Breast epithelium (tissue), 4 donors: ENCODE data around the gene TTLL11. TPM values are rescaled to one million over a fixed set of nuclear protein-coding genes. Genes with fewer than 3 reads are reported as not detected.

ENCODE experiments used
- DNase-seq, 2 donors: peaks; one replicate each; pipeline ENCODE4 v3.0.0-alpha.2; 2019; ENCODE audit warnings: low spot score in 2 of 2
- H3K27ac ChIP-seq, 2 donors: fragments of 200-600 bp; sonication (generic) in 1 of 2; one replicate each; pipeline ENCODE4 v1.5.1; 2016 to 2019; ENCODE audit warnings: mild to moderate bottlenecking in 1 of 2
- H3K27me3 ChIP-seq, 2 donors: fragments of 200-600 bp; sonication (generic) in 1 of 2; one replicate each; pipeline versions ENCODE4 v1.5.1 to v1.6.0; 2017 to 2019; ENCODE audit warnings: control low read depth in 1 of 2, mild to moderate bottlenecking in 1 of 2
- H3K36me3 ChIP-seq: fragments of 200-600 bp; one replicate; pipeline ENCODE4 v1.5.1; 2019
- H3K4me1 ChIP-seq, 2 donors: fragments of 200-600 bp; sonication (generic); one replicate each; pipeline ENCODE4 v1.5.1; 2016 to 2019; ENCODE audit warnings: control low read depth in 1 of 2
- H3K4me3 ChIP-seq, 3 donors: fragments of 200-600 bp; sonication (generic); 1 replicate in 2 of 3; 2 replicates in 1 of 3; pipeline ENCODE4 v1.5.1; 2016 to 2019; ENCODE audit warnings: mild to moderate bottlenecking in 3 of 3, moderate library complexity in 2 of 3
- H3K9me3 ChIP-seq, 2 donors: fragments of 200-600 bp; sonication (generic) in 1 of 2; one replicate each; pipeline ENCODE4 v1.5.1; 2016 to 2019; ENCODE audit warnings: control low read depth in 1 of 2
- CTCF ChIP-seq, 3 donors: fragments of 450-650 bp; IDR thresholded peaks; one replicate each; pipeline ENCODE4 v1.5.1; 2016 to 2017; ENCODE audit warnings: antibody characterized with exemption in 3 of 3, mild to moderate bottlenecking in 3 of 3, moderate library complexity in 3 of 3
- POLR2A ChIP-seq: fragments of 450-650 bp; IDR thresholded peaks from one replicate; pipeline ENCODE4 v1.6.1; 2016; ENCODE audit warnings: antibody characterized with exemption, mild to moderate bottlenecking, moderate library complexity
- POLR2AphosphoS5 ChIP-seq, 3 donors: sonication (generic); formaldehyde crosslinking; IDR thresholded peaks; one replicate each; pipeline ENCODE4 v1.6.1; 2017; ENCODE audit warnings: antibody characterized with exemption in 3 of 3
- intact Hi-C: fragments of 100-400 bp; cut with DNase I; formaldehyde crosslinking; loops from one replicate; pipeline ENCODE4 v1.15.1; 2023; ENCODE audit warnings: low total_unique reads
- total RNA-seq, 3 donors: library from RNA; depleted of rRNA; stranded (reverse); fragments of >200 nt; gene quantifications; one replicate each; pipeline ENCODE4 v1.1.0, GENCODE V29; 2016

TTLL11 gene
- total RNA-seq, 3 donors from 2014 or later: 9.0 to 12.1 (median 10.0) TPM

- no peak for DNase-seq
- TF ChIP-seq POLR2AphosphoS5 (IDR thresholded peaks at IDR 0.05): no peak
- no peak for TF ChIP-seq POLR2A
- TF ChIP-seq CTCF (IDR thresholded peaks at IDR 0.05): no peak
- Histone ChIP-seq H3K9me3 (no peaks in the 10 kb centered on the region), H3K27me3 (no peaks in the 10 kb centered on the region), H3K4me1 (no peaks in the 10 kb centered on the region), H3K27ac (no peak overlapping the region), H3K4me3 (no peak overlapping the region), H3K36me3 (no peaks in the 10 kb centered on the region)
- intact Hi-C loops: no loop called here
Observed at GRCh38 chr9:121835587-121836365, 257.3 kb downstream of the TTLL11 start.

- Histone ChIP-seq H3K27ac (no peak overlapping the region), H3K4me1 (no peaks in the 10 kb centered on the region), H3K27me3 (no peaks in the 10 kb centered on the region), H3K36me3 (no peaks in the 10 kb centered on the region), H3K4me3 (no peak overlapping the region), H3K9me3 (no peaks in the 10 kb centered on the region)
- intact Hi-C loops: no loop called here
- no peak for DNase-seq
- TF ChIP-seq POLR2A (no peak), CTCF (IDR thresholded peaks at IDR 0.05) (no peak), POLR2AphosphoS5 (IDR thresholded peaks at IDR 0.05) (no peak)
Observed at GRCh38 chr9:121833061-121833460, 260.0 kb downstream of the TTLL11 start.

GRCh38 chr9:121831869-121832268 is 261.2 kb downstream of the TTLL11 start:
- H3K27me3 ChIP-seq: no peaks in the 10 kb centered on the region
- H3K9me3 ChIP-seq: no peaks in the 10 kb centered on the region
- DNase-seq: peak in 1 of 2 donors; percentile 19
- no peaks in the 10 kb centered on the region for H3K4me1 ChIP-seq
- H3K36me3 ChIP-seq: no peaks in the 10 kb centered on the region
- no peak overlapping the region for H3K27ac ChIP-seq
- H3K4me3 ChIP-seq: no peak overlapping the region
- TF ChIP-seq CTCF (IDR thresholded peaks at IDR 0.05) (no peak), POLR2A (no peak), POLR2AphosphoS5 (IDR thresholded peaks at IDR 0.05) (no peak)
- intact Hi-C loops: no loop called here

- no peak overlapping the region for H3K27ac ChIP-seq
- no peak overlapping the region for H3K4me3 ChIP-seq
- H3K4me1 ChIP-seq: no peaks in the 10 kb centered on the region
- H3K27me3 ChIP-seq: no peaks in the 10 kb centered on the region
- intact Hi-C loops: no loop called here
- H3K9me3 ChIP-seq: no peaks in the 10 kb centered on the region
- DNase-seq: peak in 1 of 2 donors; percentile 25
- no peaks in the 10 kb centered on the region for H3K36me3 ChIP-seq
- TF ChIP-seq POLR2AphosphoS5 (IDR thresholded peaks at IDR 0.05) (no peak), CTCF (IDR thresholded peaks at IDR 0.05) (no peak), POLR2A (no peak)
Observed at GRCh38 chr9:121830441-121831140, 262.5 kb downstream of the TTLL11 start.

GRCh38 chr9:121827251-121827967 is 265.7 kb downstream of the TTLL11 start:
- Histone ChIP-seq H3K27ac (no peak overlapping the region), H3K4me1 (no peaks in the 10 kb centered on the region), H3K27me3 (no peaks in the 10 kb centered on the region), H3K36me3 (no peaks in the 10 kb centered on the region), H3K4me3 (no peak overlapping the region), H3K9me3 (no peaks in the 10 kb centered on the region)
- DNase-seq: peak in 1 of 2 donors; percentile 27
- intact Hi-C loops: no loop called here
- TF ChIP-seq CTCF (IDR thresholded peaks at IDR 0.05): no peak
- no peak for TF ChIP-seq POLR2A
- TF ChIP-seq POLR2AphosphoS5 (IDR thresholded peaks at IDR 0.05): no peak
